HG03139 (cell line): ENCODE results near the gene SP4.

ENCODE experiments used
- ATAC-seq: cut with Tn5 transposase; IDR thresholded peaks from one replicate; pipeline ENCODE4 v1.9.1; 2021; ENCODE audit not compliant: unreplicated experiment

Gene SP4

DNA sequence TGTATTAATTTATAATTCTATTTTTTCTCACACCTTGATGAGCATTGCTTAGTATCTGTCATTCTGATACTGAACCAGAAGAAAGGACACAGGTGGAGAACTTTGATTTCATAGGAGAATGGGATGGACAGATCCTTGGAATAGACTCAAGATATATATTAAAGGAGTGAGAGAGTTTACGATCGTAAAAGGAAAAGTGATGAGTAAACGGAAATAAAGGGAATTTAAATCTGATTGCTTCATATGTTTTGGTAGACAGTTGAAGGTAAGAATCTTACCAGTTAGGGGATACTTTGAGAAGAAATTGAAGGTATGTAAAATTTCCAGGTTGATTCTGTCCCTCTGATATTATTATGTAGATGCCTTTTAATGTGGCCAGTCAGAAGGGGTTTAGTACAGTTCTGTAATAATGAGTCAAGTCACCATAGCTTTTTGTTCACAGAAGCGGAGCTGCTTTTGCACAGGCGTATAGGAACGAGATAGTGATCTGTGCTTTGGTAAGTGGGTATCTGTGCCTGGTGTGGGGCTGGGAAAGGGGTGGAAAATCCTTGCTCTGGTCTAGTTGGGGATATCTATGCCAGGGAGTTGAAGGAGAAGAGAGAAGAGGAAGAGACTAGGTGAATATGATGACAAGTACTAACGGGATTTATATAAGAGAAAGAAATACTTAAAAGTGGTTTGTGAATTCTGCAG, 15.4 kb downstream of the SP4 start:
- ATAC-seq: no peak

GRCh38 chr7:21448974-21449373, 21.1 kb downstream of the SP4 start:
- no peak for ATAC-seq

DNA sequence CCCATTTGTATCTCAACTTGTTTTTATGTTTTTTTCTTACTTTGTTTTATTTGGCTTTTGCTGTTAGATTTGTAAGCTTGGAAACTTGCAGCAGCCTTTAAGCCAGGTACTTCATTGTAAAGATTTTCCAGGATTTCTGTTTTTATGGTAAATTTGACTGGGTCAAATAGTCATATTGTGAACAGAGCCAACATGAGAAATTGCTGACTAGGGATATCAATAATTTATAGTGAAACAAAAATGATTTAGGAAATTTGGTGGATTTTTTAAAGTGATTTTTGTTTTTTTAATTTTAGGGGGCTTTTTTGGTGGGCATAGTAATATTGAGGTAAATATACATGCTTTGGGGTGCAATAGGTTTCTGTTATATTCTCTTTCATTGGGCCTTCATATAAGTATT, 22.2 kb downstream of the SP4 start:
- no peak for ATAC-seq

- no peak for ATAC-seq
Measured at GRCh38 chr7:21450941-21451340, 23.1 kb downstream of the SP4 start.

- no peak for ATAC-seq
Measured at GRCh38 chr7:21454182-21454581, 26.3 kb downstream of the SP4 start.

GRCh38 chr7:21454906-21455305, 27.0 kb downstream of the SP4 start:
- ATAC-seq: no peak

GRCh38 chr7:21461282-21461681, 33.4 kb downstream of the SP4 start:
- no peak for ATAC-seq

DNA sequence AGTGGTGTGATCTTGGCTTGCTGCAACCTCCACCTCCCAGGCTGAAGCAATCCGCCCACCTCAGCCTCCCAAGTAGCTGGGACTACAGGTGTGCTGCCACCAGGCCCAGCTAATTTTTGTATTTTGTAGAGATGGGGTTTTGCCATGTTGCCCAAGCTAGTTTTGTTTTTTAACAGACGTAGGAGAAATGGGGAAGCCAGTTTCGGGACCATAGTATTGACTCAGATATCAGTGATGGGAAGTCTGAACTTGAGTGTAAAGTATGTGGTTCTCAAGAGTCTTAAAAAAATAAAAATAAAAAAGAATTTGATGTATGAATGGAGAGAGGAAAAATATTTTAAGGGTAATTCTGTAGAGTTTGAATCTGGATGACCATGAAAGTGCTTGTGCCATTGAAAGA, 34.2 kb downstream of the SP4 start:
- no peak for ATAC-seq

- ATAC-seq: no peak
Measured at GRCh38 chr7:21463524-21463923, 35.6 kb downstream of the SP4 start.

DNA sequence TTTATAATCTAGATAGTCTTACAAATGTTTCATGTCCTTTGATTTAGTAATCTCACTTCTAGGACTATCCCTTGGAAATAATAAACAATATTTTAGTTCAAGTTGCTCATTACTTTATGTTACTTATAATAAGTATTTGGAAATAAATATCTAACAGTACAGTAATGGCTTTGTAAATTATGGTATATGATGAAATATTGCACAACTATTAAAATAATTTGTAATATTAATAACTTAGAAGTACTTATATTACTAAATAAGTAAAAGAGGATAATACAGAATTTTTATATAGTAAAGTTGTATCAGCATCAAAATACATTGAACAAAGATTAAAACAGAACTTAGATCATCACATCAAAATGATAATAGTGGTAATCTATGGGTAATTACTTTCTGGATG, 41.1 kb downstream of the SP4 start:
- ATAC-seq: no peak

- ATAC-seq: no peak
Measured at GRCh38 chr7:21469894-21470293, 42.0 kb downstream of the SP4 start.

DNA sequence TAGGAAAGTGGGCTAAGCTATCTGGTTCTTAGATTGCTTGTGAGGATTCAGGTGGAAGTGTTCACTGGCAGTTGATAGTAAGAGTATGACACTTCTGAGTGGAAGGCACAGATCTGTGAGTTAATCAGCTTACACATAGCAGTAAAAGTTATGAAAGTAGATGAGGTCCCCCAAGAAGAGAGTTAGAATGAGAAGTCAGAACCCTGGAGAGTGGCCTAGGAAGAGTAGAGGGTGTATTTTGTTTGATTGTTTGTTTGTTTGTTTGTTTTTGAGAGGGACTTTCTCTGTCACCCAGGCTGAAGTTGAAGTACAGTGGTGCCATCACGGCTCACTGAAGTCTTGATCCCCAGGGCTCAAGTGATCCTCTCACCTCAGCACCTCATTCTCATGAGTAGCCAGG, 44.1 kb downstream of the SP4 start:
- no peak for ATAC-seq

GRCh38 chr7:21476429-21476828, 48.5 kb downstream of the SP4 start:
- ATAC-seq: no peak

DNA sequence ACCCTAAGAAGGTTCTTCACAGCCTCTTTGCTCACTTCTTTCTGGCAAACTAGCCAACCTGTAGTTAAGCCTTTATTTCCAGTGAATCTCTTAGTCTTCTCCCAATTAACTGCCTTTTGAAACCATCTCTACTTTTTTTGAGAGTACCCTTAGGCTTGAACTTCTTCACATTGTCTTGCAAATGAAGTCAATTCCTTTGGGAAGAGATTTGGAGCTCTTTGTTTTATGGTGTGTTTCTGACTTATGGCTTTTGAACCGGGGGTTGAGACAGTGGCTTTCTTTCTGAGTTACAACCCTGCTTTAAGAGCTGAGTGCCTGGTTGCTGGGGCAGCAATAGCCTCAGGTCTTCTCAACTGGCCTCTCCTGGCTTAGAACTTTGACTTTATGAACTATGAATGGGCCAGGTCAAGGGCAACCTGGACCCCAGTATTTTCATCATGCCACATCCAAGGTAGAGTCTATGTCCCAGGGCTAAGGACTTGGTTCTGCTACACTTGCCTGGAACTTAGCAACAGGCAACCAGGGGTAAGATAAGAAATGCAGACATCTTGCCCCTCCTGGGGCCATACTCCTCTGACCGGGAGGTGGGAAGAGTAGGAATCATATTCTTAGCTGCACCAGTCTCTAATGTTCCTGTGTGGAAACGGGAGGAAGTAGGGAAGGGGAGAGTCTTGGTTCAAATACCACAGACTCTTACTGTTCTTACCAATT, 53.0 kb downstream of the SP4 start:
- ATAC-seq: no peak

GRCh38 chr7:21486511-21486910, 58.6 kb downstream of the SP4 start:
- ATAC-seq: no peak

GRCh38 chr7:21495731-21496130, 67.8 kb downstream of the SP4 start:
- no peak for ATAC-seq

- ATAC-seq: no peak
Measured at GRCh38 chr7:21497072-21497471, 69.2 kb downstream of the SP4 start.

DNA sequence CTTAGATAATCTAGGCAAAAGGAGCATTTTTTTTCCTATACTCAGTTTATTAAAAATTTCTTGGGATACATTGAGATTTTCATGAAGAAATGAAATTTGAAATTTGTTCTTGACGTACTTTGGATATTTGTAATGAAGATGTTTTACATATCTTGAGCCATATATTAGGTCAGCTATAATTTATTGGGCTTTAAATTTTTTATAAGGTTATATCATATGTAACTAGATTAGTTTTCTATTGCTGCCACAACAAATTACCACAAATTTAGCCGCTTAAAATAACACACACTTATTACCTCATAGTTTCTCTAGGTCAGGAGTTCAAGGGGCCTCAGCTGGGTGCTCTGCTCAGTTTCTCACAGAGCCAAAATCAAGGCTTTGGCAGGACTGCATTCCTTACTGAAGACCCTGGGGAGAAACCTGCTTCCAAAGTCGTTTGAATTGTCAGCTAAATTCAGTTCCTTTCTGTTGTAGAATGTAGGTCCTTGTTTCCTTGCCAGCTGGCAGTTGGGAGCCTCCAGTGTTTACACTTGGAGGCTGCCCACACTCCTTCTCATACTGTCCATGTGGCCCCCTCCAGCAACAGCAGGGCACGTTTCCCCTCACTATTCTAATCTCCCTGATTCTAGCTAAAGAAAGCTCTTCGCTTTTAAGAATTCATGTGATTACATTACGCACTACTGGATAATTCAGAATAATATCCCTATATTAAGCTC, 72.4 kb downstream of the SP4 start:
- no peak for ATAC-seq

DNA sequence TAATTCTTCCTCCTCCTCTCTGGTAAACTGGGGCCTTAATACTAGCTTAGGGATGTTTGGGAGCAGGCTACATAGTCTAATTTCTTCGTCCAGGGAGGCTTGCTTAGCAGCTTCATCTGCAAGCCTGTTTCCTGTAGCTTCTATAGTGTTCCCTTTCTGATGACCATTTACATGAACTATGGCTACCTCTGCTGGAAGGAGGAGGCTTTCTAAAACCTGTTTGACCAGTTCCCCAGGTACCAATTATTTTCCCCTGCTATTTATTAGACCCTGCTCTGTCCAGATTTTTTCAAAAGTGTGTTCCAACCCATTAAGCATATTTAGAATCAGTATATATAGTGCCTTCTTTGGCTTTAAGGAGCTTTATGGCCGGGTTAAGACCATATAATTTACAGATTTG, 76.1 kb downstream of the SP4 start:
- ATAC-seq: no peak

DNA sequence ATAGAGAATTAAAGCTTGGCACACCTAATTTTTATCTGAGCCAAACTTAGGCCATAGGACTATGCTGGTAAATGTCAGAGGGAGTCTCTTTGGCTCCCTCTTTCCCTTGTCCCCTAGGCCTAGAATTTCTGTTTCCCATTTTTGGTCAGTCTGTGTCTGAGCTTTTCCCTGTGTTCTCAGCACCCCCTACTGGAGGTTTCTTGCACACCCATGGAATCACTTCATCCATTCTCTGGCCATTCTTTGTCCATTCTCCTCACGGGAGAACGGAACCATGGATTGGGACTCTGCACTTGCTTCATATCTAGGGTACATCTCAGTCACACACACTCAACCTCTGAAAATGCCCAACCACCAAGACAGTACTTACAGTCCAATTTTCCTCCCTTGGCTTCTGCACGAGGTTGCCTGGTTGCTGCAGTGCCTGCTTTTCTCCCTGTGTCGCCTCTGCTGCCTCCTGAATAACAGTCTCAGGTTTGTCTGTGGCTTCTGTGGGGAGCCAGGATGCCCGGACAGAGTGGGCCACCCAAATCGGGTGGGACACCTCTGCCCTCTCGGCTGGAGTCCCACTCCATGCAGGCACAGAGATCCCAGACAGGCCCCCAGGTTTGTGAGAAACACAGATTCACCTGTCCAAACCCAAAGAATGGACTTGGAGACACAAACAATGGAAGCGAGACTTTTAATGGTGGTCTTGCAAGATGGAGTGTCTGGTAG, 79.9 kb downstream of the SP4 start:
- no peak for ATAC-seq

GRCh38 chr7:21508538-21508937, 80.7 kb downstream of the SP4 start:
- no peak for ATAC-seq

DNA sequence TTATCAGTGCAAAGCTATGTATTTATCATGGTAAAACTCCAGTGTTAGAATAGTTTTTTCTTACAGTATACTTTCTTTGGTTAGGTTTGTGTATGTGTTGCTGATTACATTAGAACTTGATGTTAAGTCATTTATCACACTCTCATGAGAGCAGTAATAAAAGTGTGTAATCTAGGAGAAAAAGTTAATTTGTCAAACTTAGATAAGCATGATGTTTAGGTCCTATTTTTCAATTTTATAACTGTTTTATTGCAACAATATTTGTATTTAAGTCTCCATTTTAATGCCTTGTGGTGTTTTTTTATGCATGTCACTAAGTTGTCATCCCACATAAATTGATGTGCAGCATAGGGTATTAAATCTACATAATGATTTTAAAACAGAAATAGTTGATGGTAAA, 86.2 kb downstream of the SP4 start:
- ATAC-seq: no peak
